GM10266 (cell line): Measurements from ENCODE around the gene PPIF.

Source experiments
- DNase-seq: peaks from one replicate; pipeline ENCODE4 v3.0.0; 2012; ENCODE audit errors: extremely low spot score
- TF ChIP-seq, protein P1 (sequence below): IDR thresholded peaks from 2 replicates; pipeline ENCODE4 v1.5.1; 2012; ENCODE audit warnings: mild to moderate bottlenecking, low read depth; ENCODE audit not compliant: control insufficient read depth, insufficient read depth; ENCODE audit errors: missing control alignments

PPIF gene

DNA sequence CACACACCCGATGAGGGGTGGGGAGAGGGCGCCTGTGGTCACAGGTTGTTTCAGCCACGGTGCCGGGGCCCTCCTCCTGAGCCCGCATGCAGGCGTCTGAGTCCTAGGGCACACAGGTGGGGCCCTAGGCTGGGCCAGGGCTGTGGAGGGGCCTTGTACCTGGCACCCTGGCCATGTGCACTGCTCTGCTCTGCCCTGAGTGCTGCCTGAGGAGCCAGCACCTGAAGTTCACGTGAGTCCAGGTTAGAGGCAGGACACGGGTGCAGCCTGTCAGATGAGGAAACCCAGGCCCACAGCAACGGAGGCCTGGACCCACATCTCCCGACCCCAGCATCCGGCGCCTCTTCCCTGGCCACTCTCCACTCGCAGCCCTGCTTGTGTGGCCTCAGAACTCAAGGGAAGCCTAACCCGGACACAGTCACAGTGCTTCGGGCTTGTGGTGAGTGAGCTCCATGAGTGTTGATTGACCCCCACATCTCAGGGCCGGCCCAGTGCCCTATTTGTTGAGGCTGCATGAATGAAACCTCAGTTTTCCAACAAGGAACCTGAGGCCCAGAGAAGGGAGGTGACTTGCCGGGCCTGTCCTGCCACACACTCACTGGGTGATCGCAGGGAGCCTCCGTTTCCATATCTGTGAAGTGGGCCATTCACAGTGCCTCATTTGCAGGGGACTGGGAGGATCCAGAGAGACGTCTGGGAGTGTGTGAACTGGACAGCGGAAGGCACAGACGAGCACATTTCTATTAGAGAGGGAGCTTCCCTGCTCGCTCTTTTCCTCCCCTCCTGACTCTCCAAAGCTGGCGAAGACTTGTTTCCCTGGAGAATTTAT lies 39.6 kb downstream of the PPIF start:
- DNase-seq = no peak
- TF ChIP-seq, protein P1, sequence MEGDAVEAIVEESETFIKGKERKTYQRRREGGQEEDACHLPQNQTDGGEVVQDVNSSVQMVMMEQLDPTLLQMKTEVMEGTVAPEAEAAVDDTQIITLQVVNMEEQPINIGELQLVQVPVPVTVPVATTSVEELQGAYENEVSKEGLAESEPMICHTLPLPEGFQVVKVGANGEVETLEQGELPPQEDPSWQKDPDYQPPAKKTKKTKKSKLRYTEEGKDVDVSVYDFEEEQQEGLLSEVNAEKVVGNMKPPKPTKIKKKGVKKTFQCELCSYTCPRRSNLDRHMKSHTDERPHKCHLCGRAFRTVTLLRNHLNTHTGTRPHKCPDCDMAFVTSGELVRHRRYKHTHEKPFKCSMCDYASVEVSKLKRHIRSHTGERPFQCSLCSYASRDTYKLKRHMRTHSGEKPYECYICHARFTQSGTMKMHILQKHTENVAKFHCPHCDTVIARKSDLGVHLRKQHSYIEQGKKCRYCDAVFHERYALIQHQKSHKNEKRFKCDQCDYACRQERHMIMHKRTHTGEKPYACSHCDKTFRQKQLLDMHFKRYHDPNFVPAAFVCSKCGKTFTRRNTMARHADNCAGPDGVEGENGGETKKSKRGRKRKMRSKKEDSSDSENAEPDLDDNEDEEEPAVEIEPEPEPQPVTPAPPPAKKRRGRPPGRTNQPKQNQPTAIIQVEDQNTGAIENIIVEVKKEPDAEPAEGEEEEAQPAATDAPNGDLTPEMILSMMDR = no peak

DNA sequence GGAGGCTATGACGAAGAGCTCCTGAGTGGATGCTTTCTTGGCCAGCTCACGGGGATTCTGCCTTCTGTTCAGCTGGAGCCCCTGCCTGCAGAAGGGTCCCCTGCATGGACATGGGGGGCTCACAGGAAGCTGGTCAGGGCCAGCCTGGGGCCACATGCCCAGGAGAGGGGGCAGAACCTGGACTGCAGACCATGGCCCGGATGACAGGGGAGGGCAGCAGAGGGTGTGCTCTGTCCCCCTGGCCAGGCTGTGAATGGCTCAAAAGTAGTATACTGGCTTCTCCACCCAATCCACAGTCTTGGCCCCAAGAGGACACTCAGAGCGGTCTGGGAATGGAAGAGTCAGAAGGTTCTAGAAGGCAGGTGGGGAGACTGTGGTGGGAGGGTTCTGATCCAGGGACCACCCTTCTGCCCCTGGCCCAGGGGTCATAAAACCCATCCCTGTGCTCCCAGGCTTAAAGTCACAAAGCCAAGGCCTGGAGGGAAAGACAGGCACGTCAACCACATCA lies 40.3 kb downstream of the PPIF start:
- no peak for DNase-seq
- TF ChIP-seq, protein P1 = no peak

DNA sequence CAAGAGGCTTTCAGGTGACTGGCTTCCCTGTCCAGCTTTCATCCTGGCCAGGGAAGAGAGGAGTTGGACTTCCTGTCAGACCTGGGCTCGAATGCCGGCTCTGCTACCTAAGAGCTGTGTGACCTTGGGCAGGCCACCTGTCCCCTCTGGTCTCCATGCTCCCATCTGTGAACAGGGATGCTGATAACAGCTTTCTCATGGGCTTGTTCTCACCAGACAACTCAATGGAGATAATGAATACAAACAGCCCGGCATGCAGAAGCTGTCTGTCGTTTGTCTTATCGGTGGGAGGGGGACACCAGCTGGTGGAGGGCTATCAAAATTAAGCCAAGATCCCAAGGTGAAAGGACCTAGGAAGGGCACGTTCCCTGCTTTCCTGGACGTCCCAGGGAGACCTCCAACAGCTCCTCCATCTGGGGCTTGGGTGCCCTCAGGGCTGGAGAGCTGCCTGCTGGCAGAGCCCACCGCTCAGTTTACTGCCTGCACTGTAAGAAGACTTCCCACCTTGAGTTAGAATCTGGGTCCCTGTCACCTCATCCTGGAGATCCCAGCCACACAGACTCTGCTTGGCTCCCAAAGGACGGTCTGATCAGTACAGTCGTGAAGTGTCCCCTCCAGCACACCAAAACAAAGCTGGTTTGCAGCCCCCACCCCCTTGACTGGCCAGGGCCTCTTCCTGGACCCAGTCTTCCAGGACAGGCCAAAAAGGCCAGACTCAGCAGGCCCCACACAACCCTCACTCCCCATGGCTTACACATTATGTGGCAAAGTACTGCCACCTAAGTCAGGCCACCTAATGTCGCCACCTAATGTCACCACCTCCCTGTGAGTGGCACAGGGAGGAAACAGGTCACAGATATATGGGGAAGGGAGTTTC lies 40.9 kb downstream of the PPIF start:
- DNase-seq = peak; percentile 54
- TF ChIP-seq, protein P1 = peak; percentile 10

DNA sequence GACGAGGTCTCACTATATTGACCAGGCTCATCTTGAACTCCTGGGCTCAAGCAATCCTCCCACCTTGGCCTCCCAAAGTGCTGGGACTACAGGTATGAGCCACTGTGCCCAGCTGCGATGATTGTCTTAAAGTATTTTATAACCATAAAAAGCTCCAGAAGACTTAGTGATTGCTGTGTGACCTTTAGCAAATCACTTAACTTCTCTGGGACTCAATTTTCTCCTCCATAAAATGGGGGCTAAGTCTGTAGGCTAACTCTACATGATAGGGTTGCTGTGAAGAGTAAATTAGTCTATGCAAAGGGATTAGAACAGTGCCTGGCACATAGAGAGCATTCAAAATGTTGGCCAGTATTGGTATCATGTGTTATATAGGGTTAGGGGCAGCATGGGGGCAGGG lies 42.8 kb downstream of the PPIF start:
- no peak for DNase-seq
- TF ChIP-seq, protein P1 = no peak

DNA sequence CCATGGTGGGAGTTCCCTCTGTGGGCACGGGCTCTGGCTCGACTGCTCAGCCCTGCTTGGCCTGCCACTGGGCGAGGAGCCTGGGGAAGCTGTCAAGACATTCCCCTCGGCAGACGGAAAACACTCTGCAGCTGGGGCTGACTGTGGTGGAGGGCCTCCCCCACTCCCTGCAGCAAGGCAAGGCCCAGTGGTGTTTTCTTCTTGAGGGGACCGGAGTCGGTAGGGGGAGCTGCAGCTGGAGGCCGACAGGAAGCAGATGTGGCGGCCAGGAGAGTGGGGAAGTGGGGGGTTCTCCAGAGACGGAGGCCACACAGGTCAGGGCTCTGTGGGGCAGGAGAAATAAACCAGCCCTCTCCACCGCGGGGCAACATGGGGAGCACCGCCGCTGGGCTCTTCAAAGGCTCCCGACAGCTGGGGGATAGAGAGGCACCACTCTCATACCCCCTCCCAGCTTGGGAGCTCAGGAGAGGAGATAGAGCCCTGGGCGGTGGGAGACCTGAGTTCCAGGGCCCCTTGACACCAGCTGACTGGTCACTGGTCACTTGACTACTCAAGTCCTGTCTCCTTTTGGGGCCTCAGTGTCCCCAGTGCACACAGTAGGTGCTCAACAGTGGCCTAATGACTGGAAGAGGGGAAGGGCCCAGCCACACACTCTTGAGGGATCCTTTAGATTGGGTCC lies 43.4 kb downstream of the PPIF start:
- TF ChIP-seq, protein P1 = peak; percentile 37
- peak; percentile 61 for DNase-seq

DNA sequence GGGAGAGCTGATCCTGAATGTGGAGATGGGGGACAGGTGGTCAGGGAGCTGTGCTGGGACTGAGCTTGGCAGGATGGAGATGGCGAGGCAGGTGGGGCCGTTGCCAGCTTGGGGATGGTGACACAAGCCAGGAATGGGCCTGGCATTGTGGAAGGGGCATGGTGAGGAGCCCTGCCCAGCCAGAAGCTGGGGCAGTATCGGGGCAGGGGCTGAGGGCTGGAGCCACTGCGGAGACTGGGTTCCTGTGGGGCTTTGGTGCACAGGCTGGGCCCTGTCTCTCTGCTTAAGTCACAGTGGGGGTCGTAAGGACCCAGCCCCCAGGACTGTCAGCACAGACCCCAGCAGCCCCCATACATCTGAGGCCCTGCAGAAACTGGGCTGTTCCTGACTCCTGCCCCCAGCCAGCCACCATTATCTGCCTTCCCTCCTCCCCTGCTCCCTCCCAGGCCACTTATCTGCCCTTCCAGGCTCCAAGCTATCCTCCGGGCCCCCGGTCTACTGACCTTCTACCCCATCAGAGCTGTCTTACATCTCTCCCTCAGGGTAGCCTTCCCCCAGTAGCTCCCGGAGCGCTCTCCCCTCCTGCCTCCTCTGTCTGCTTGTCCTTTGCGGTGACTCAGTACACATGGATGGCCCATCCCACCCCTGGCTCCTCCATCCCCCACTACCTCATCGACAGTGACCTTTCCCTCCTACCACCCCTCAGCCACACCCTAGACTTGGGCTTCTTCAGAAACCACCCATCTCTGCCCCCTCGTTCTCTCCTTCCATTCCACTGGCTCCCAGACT lies 44.2 kb downstream of the PPIF start:
- TF ChIP-seq, protein P1 = no peak
- DNase-seq = no peak
